HepG2 (cell line): ENCODE results near the gene C2orf74. TPM values are rescaled to one million over a fixed set of nuclear protein-coding genes. Genes with fewer than 3 reads are reported as not detected.
A peak's percentile ranks its signal among the peaks of the same experiment; 100 is the strongest.

Source experiments
- HNRNPUL1 ChIP-seq: fragments of 200-400 bp; formaldehyde crosslinking; IDR thresholded peaks from 2 replicates; pipeline ENCODE4 v1.6.1; 2017; ENCODE audit warnings: low read depth, mild to moderate bottlenecking, low read length, moderate library complexity
- KLF9 ChIP-seq: IDR thresholded peaks from 2 replicates; pipeline ENCODE4 v1.6.1; 2016; ENCODE audit warnings: low read depth
- MED8 ChIP-seq: sonication (generic); formaldehyde crosslinking; IDR thresholded peaks from 2 replicates; pipeline ENCODE4 v1.8.1; 2023; ENCODE audit warnings: mild to moderate bottlenecking, missing genetic modification reagents; ENCODE audit not compliant: insufficient replicate concordance
- MZF1 ChIP-seq: sonication (generic); formaldehyde crosslinking; IDR thresholded peaks from 2 replicates; pipeline ENCODE4 v1.8.1; 2023; ENCODE audit warnings: mild to moderate bottlenecking, missing genetic modification reagents, borderline replicate concordance
- NFRKB ChIP-seq: fragments of 450-650 bp; IDR thresholded peaks from 2 replicates; pipeline ENCODE4 v1.6.1; 2017
- RXRB ChIP-seq: IDR thresholded peaks from 2 replicates; pipeline ENCODE4 v1.6.1; 2016; ENCODE audit warnings: borderline replicate concordance, missing genetic modification reagents, missing compliant biosample characterization
- SIN3A ChIP-seq: IDR thresholded peaks from 2 replicates; pipeline ENCODE4 v1.6.1; 2011; ENCODE audit warnings: low read depth, mild to moderate bottlenecking, control low read depth, low read length, borderline replicate concordance
- ZC3H4 ChIP-seq: sonication (generic); formaldehyde crosslinking; IDR thresholded peaks from 2 replicates; pipeline ENCODE4 v1.4.0; 2020; ENCODE audit warnings: missing genetic modification reagents, borderline replicate concordance
- ZNF160 ChIP-seq: sonication (generic); formaldehyde crosslinking; IDR thresholded peaks from 2 replicates; pipeline ENCODE4 v1.8.0; 2022; ENCODE audit warnings: mild to moderate bottlenecking, inconsistent platforms, missing genetic modification reagents
- ZNF234 ChIP-seq: sonication (generic); formaldehyde crosslinking; conservative IDR thresholded peaks from 2 replicates; pipeline ENCODE4 v1.5.1; 2020; ENCODE audit warnings: mild to moderate bottlenecking, missing genetic modification reagents
- ZSCAN25 ChIP-seq: sonication (generic); formaldehyde crosslinking; IDR thresholded peaks from 2 replicates; pipeline ENCODE4 v1.8.0; 2022; ENCODE audit warnings: mild to moderate bottlenecking, missing genetic modification reagents
- polyA plus RNA-seq, 8 experiments: library from polyadenylated mRNA; depleted of rRNA in 3 of 8; stranded (reverse) in 7 of 8; unstranded in 1 of 8; fragments of >200 nt; fragmentation: Illumina TruSeq in 4 of 8; extraction: Trizol in 4 of 8; gene quantifications; 2 replicates each; pipeline versions ENCODE4 v1.2.1 to v1.2.3, GENCODE V29; 2011 to 2016; ENCODE audit warnings: low read depth in 4 of 8, missing spikeins in 1 of 8, mixed read lengths in 1 of 8; ENCODE audit not compliant: insufficient read depth in 1 of 8
- total RNA-seq, 5 experiments: library from RNA; depleted of rRNA; stranded (reverse); fragments of >200 nt; fragmentation: Illumina TruSeq; extraction: Trizol; gene quantifications; 2 replicates each; pipeline ENCODE4 v1.2.3, GENCODE V29; 2016; ENCODE audit warnings: low read depth in 1 of 5
- TF ChIP-seq, protein P1 (sequence below): IDR thresholded peaks from 2 replicates; pipeline ENCODE4 v1.6.1; 2016; ENCODE audit warnings: missing compliant biosample characterization, missing genetic modification reagents, borderline replicate concordance
- TF ChIP-seq, protein P2 (sequence below): fragments of 450-650 bp; IDR thresholded peaks from 2 replicates; pipeline ENCODE4 v1.6.1; 2016
- TF ChIP-seq, protein P3 (sequence below): IDR thresholded peaks from 2 replicates; pipeline ENCODE4 v1.6.1; 2016; ENCODE audit warnings: control low read depth
- TF ChIP-seq, protein P4 (sequence below): sonication (generic); formaldehyde crosslinking; IDR thresholded peaks from 2 replicates; pipeline ENCODE4 v1.4.0; 2020; ENCODE audit warnings: missing genetic modification reagents
- TF ChIP-seq, protein P5 (sequence below): sonication (generic); formaldehyde crosslinking; IDR thresholded peaks from 2 replicates; pipeline ENCODE4 v1.8.1; 2022; ENCODE audit warnings: mild to moderate bottlenecking, missing genetic modification reagents
- TF ChIP-seq, protein P6 (sequence below): IDR thresholded peaks from 2 replicates; pipeline ENCODE4 v1.6.1; 2016; ENCODE audit warnings: low read depth, borderline replicate concordance

Gene C2orf74
- total and polyA plus RNA-seq, 2 of the 13 experiments (the other 11 are each of a cell fraction or from before 2014, with no cell fraction given), result 10.6 to 13.8 TPM

DNA sequence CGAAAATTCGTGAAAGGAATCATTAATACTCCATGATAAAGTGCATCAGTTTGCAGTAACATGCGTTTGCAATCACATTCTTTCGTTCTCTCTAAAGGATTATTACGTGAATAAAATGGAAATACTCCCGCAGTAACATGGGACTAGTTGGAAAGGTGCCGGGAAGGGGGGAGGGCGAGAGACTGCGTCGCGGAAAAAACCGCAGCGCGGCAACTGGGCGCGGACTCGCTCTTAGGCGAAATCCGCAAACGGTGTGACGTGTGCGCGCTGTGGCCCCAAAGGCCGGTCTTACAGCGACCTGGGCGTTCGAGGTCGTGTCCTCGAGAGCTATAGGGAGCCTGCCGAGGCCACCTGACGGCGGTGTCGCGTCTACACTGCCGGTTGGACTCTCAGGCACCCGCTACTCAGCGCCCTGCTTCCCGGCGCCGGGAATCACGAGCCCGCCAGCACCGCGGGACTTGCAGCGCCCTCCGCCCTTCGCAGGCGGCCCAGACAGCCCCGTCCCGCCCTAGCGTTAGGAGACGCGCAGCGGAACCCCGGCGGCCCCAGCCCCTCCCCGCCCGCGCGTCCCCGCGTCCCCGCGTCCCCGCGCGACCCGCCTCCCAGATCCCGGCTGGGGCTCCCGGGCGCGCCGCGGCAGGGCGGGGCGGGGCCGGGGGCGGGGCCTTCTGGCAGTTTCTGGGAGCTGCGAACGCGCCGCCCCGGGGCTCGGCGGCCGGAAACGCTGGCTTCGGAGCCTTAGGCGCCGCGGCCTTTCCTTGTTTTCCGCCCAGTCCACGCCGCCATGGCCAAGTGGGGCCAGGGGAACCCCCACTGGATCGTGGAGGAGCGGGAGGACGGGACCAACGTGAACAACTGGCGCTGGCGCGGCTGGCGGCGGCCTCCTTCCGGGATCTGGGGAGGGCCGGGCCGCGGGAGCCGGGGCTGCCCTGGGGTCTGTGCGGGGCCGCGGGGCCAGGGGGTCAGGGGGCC is 15.1 kb downstream of the C2orf74 start (continued):
- TF ChIP-seq, protein P1, sequence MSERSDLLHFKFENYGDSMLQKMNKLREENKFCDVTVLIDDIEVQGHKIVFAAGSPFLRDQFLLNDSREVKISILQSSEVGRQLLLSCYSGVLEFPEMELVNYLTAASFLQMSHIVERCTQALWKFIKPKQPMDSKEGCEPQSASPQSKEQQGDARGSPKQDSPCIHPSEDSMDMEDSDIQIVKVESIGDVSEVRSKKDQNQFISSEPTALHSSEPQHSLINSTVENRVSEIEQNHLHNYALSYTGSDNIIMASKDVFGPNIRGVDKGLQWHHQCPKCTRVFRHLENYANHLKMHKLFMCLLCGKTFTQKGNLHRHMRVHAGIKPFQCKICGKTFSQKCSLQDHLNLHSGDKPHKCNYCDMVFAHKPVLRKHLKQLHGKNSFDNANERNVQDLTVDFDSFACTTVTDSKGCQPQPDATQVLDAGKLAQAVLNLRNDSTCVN, result peak; percentile 86
- TF ChIP-seq RXRB (CRISPR knock-in tag), result peak; percentile 78
- TF ChIP-seq HNRNPUL1, result 0 out of 2 replicates have a peak, but pooled peaks have one; percentile 24
- peak; percentile 78; the same call in 1 of the 2 replicates for TF ChIP-seq MZF1
- TF ChIP-seq, protein P2, sequence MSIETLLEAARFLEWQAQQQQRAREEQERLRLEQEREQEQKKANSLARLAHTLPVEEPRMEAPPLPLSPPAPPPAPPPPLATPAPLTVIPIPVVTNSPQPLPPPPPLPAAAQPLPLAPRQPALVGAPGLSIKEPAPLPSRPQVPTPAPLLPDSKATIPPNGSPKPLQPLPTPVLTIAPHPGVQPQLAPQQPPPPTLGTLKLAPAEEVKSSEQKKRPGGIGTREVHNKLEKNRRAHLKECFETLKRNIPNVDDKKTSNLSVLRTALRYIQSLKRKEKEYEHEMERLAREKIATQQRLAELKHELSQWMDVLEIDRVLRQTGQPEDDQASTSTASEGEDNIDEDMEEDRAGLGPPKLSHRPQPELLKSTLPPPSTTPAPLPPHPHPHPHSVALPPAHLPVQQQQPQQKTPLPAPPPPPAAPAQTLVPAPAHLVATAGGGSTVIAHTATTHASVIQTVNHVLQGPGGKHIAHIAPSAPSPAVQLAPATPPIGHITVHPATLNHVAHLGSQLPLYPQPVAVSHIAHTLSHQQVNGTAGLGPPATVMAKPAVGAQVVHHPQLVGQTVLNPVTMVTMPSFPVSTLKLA, result peak; percentile 8; the same call in 1 of the 2 replicates
- peak; percentile 74; the same call in 1 of the 2 replicates for TF ChIP-seq ZNF160 (CRISPR knock-in tag)
- peak; percentile 83 for TF ChIP-seq ZSCAN25
- TF ChIP-seq ZNF234 (CRISPR knock-in tag), result peak; percentile 88; the same call in 1 of the 2 replicates
- TF ChIP-seq, protein P3, sequence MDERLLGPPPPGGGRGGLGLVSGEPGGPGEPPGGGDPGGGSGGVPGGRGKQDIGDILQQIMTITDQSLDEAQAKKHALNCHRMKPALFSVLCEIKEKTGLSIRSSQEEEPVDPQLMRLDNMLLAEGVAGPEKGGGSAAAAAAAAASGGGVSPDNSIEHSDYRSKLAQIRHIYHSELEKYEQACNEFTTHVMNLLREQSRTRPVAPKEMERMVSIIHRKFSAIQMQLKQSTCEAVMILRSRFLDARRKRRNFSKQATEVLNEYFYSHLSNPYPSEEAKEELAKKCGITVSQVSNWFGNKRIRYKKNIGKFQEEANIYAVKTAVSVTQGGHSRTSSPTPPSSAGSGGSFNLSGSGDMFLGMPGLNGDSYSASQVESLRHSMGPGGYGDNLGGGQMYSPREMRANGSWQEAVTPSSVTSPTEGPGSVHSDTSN (CRISPR knock-in tag), result no peak
- TF ChIP-seq, protein P4, sequence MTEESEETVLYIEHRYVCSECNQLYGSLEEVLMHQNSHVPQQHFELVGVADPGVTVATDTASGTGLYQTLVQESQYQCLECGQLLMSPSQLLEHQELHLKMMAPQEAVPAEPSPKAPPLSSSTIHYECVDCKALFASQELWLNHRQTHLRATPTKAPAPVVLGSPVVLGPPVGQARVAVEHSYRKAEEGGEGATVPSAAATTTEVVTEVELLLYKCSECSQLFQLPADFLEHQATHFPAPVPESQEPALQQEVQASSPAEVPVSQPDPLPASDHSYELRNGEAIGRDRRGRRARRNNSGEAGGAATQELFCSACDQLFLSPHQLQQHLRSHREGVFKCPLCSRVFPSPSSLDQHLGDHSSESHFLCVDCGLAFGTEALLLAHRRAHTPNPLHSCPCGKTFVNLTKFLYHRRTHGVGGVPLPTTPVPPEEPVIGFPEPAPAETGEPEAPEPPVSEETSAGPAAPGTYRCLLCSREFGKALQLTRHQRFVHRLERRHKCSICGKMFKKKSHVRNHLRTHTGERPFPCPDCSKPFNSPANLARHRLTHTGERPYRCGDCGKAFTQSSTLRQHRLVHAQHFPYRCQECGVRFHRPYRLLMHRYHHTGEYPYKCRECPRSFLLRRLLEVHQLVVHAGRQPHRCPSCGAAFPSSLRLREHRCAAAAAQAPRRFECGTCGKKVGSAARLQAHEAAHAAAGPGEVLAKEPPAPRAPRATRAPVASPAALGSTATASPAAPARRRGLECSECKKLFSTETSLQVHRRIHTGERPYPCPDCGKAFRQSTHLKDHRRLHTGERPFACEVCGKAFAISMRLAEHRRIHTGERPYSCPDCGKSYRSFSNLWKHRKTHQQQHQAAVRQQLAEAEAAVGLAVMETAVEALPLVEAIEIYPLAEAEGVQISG (CRISPR knock-in tag), result peak; percentile 68
- TF ChIP-seq NFRKB, result no peak
- TF ChIP-seq, protein P5, sequence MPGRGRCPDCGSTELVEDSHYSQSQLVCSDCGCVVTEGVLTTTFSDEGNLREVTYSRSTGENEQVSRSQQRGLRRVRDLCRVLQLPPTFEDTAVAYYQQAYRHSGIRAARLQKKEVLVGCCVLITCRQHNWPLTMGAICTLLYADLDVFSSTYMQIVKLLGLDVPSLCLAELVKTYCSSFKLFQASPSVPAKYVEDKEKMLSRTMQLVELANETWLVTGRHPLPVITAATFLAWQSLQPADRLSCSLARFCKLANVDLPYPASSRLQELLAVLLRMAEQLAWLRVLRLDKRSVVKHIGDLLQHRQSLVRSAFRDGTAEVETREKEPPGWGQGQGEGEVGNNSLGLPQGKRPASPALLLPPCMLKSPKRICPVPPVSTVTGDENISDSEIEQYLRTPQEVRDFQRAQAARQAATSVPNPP (CRISPR knock-in tag), result peak; percentile 75; the same call in 1 of the 2 replicates
- TF ChIP-seq MED8 (CRISPR knock-in tag), result peak; percentile 47
- TF ChIP-seq, protein P6, sequence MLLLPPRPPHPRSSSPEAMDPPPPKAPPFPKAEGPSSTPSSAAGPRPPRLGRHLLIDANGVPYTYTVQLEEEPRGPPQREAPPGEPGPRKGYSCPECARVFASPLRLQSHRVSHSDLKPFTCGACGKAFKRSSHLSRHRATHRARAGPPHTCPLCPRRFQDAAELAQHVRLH, result peak; percentile 95; the same call in 1 of the 2 replicates
- no peak for TF ChIP-seq KLF9 (CRISPR knock-in tag)
- peak; percentile 35; the same call in 1 of the 2 replicates for TF ChIP-seq SIN3A
- peak; percentile 39; the same call in 1 of the 2 replicates for TF ChIP-seq ZC3H4 (CRISPR knock-in tag)
